DND-41 (cell line): ENCODE measurements around the gene MX2.

Experiments
- CTCF ChIP-seq: IDR thresholded peaks from 2 replicates; pipeline ENCODE4 v1.5.1; 2012; ENCODE audit warnings: borderline replicate concordance, low read length, moderate library complexity, mild to moderate bottlenecking; ENCODE audit not compliant: poor library complexity, severe bottlenecking; ENCODE audit errors: extremely low read depth
- EZH2 ChIP-seq: IDR thresholded peaks from 3 replicates; pipeline ENCODE4 v1.6.1; 2012; ENCODE audit warnings: borderline replicate concordance, low read depth, mild to moderate bottlenecking, moderate library complexity, low read length, inconsistent platforms; ENCODE audit not compliant: severe bottlenecking

- TF ChIP-seq CTCF, result no peak
- TF ChIP-seq EZH2, result no peak
Observed at GRCh38 chr21:41379901-41380300, 18.1 kb downstream of the MX2 start.
